Heart left ventricle (tissue), 16 donors: ENCODE data around the gene ATRNL1. TPM values are rescaled to one million over a fixed set of nuclear protein-coding genes. Genes with fewer than 3 reads are reported as not detected.

ENCODE experiments used
- ATAC-seq, 4 donors: fragments of 200-7000 bp; cut with Tn5 transposase; one replicate each; pipeline ENCODE4 v1.9.1; 2020 to 2022; ENCODE audit warnings: moderate library complexity in 4 of 4, mild to moderate bottlenecking in 3 of 4, moderate number of reproducible peaks in 1 of 4
- DNase-seq, 5 donors: peaks; one replicate each; pipeline ENCODE4 v3.0.0-alpha.2; 2020
- H3K27ac ChIP-seq, 12 donors: fragments of 200-600 bp; sonication (generic) in 4 of 12; one replicate each; pipeline versions ENCODE4 v1.5.0 to v1.8.0; 2016 to 2022; ENCODE audit warnings: mild to moderate bottlenecking in 2 of 12
- H3K27me3 ChIP-seq, 9 donors: fragments of 200-600 bp; sonication (generic) in 2 of 9; one replicate each; pipeline versions ENCODE4 v1.5.1 to v1.8.0; 2016 to 2022; ENCODE audit warnings: mild to moderate bottlenecking in 3 of 9
- H3K36me3 ChIP-seq, 9 donors: fragments of 200-600 bp; sonication (generic) in 2 of 9; one replicate each; pipeline versions ENCODE4 v1.5.0 to v1.8.0; 2018 to 2022; ENCODE audit warnings: mild to moderate bottlenecking in 2 of 9
- H3K4me1 ChIP-seq, 12 donors: fragments of 200-600 bp; sonication (generic) in 4 of 12; one replicate each; pipeline versions ENCODE4 v1.5.0 to v1.8.0; 2016 to 2022; ENCODE audit warnings: mild to moderate bottlenecking in 3 of 12
- H3K4me3 ChIP-seq, 12 donors: fragments of 200-600 bp; sonication (generic) in 4 of 12; one replicate each; pipeline versions ENCODE4 v1.5.0 to v1.8.0; 2017 to 2022; ENCODE audit warnings: mild to moderate bottlenecking in 9 of 12, moderate library complexity in 4 of 12
- H3K9me3 ChIP-seq, 12 donors: fragments of 200-600 bp; sonication (generic) in 4 of 12; one replicate each; pipeline versions ENCODE4 v1.5.0 to v1.8.0; 2016 to 2022; ENCODE audit warnings: mild to moderate bottlenecking in 1 of 12
- CTCF ChIP-seq, 12 donors: fragments of 200-600 bp; sonication (generic) in 4 of 12; IDR thresholded peaks; one replicate each; pipeline versions ENCODE4 v1.5.0 to v1.8.0; 2018 to 2022; ENCODE audit warnings: antibody characterized with exemption in 12 of 12, mild to moderate bottlenecking in 5 of 12
- POLR2A ChIP-seq, 2 donors: fragments of 450-650 bp; IDR thresholded peaks; one replicate each; pipeline ENCODE4 v1.6.1; 2017; ENCODE audit warnings: antibody characterized with exemption in 2 of 2, mild to moderate bottlenecking in 2 of 2, moderate library complexity in 2 of 2
- WGBS, 4 donors: extraction: QIAGEN DNeasy Blood & Tissue Kit in 2 of 4; methylation state at CpG; one replicate each; pipeline versions ENCODE4 v1.1.5 to v1.1.7; 2013 to 2018; 5-methylcytosine and 5-hydroxymethylcytosine counted together
- intact Hi-C, 10 donors: fragments of 100-400 bp; cut with DNase I; formaldehyde crosslinking; loops; one replicate each; pipeline versions ENCODE4 v1.11.1 to v1.14.2; 2022
- long read RNA-seq, 3 donors: library from polyadenylated mRNA; unstranded; transcript quantifications; one replicate each; pipeline ENCODE4 v2.0.0, GENCODE V29; 2020 to 2021
- polyA plus RNA-seq, 2 donors: library from polyadenylated mRNA; stranded (reverse); fragments of 200-250 nt; gene quantifications; one replicate each; pipeline ENCODE4 v1.2.3, GENCODE V29; 2013
- total RNA-seq, 9 donors: library from RNA; depleted of rRNA in 2 of 9; stranded (reverse); fragments of >200 nt in 2 of 9; fragmentation: NEBNext Ultra II Directional in 3 of 9; extraction: Animal tissue kit (Norgen Biotek cat#: 25700) in 3 of 9; gene quantifications; one replicate each; pipeline versions ENCODE4 v1.1.0 to v1.2.4, GENCODE V29; 2016 to 2023
- donor health status: ischemic (EF 13 %, LVEDD 7.1; RV severe dilation, severe dysfunction).
- donor health status: healthy with polysubstance abuse.
- donor health status: DM: no; HTN: yes; CAD: no.
- donor health status: DM: no; HTN: no; CAD: no.
- donor health status: ischemic (EF 25% LVEDD 6.9; RV normal size, moderate dysfunction).
- donor health status: ischemic (EF 25% LVEDD 5.7; RV mildly dilated, moderate dysfunction).
- donor health status: healthy.
- donor health status: DM: yes; HTN: yes; CAD: no.
- donor health status: ischemic (EF 35%, LVEDD 5.7; RV mildly dilated, moderate dysfunction).
- donor health status: nonischemic (EF 11% LVEDD 7.7; RV severe dilation, severe dysfunction).
- donor health status: DM: yes; HTN: yes; CAD: no.
- donor health status: PGD.
- donor health status: ischemic (EF 29% LVEDD 5.4; RV normal size, mild dysfunction).
- donor health status: nonischemic (EF 23%, LVEDD 6.1; RV moderate dilation, normal function).

ATRNL1 gene
- total RNA-seq: 10 to 100 TPM in 3 of 9 donors, 1 to 10 TPM in 4, under 1 TPM in 2; 0.13 to 28.5 (median 3.1) TPM
- polyA plus RNA-seq: under 1 TPM; 0.15 to 0.23 TPM
- long read RNA-seq, donor 1, partial matches to known transcripts: 0 of 2 reads
- long read RNA-seq, donor 1, other reads (novel, unspliced or antisense): 0 of 2 reads
- long read RNA-seq, donor 2: 0 reads
- long read RNA-seq, donor 3, partial matches to known transcripts: 0 of 2 reads
- long read RNA-seq, donor 3, other reads (novel, unspliced or antisense): 0 of 2 reads

GRCh38 chr10:115093286-115093775, at the start of gene ATRNL1:
ATRNL1 (plus strand) TSS chr10:115093365; CDS start chr10:115093751, 386 bp downstream.
- H3K4me1 ChIP-seq: peaks cover 0 to 20% (median 0%) of the 10 kb centered on the region in 12 donors
- peak in 3 of 4 donors; percentile 79 to 93 (median 89) for ATAC-seq
- no peaks in the 10 kb centered on the region for H3K36me3 ChIP-seq
- whole genome bisulfite sequencing, 4 donors: 0 to 1% (median 1%) methylated on average over 14 to 70 of the region's 70 CpGs
- TF ChIP-seq POLR2A (IDR thresholded peaks at IDR 0.05) (no peak), CTCF (IDR thresholded peaks at IDR 0.05) (no peak)
- H3K4me3 ChIP-seq: peak within 1 kb of the TSS; percentile 38 to 87 (median 70)
- H3K27me3 ChIP-seq: peaks cover 4 to 60% (median 12%) of the 10 kb centered on the region in 9 donors
- H3K27ac ChIP-seq: peak within 1 kb of the TSS in 7 of 12 donors; percentile 13 to 75 (median 35)
- intact Hi-C loops: no loop called here
- peak; percentile 30 to 61 (median 33) for DNase-seq
- H3K9me3 ChIP-seq: peaks cover 0 to 2% (median 0%) of the 10 kb centered on the region in 12 donors

- H3K4me1 ChIP-seq: peaks cover 0 to 4% (median 0%) of the 10 kb centered on the region in 12 donors
- H3K27ac ChIP-seq: no peak overlapping the region
- TF ChIP-seq CTCF (IDR thresholded peaks at IDR 0.05): no peak
- TF ChIP-seq POLR2A (IDR thresholded peaks at IDR 0.05): no peak
- no peaks in the 10 kb centered on the region for H3K36me3 ChIP-seq
- intact Hi-C loops: no loop called here
- peaks cover 0 to under 1% (median 0%) of the 10 kb centered on the region in 12 donors for H3K9me3 ChIP-seq
- DNase-seq: no peak
- no peaks in the 10 kb centered on the region for H3K27me3 ChIP-seq
- no peak overlapping the region for H3K4me3 ChIP-seq
- ATAC-seq: no peak
- 70 to 82% (median 77%) methylated on average over 4 of the region's 4 CpGs for WGBS, 4 donors
These were observed 49.4 kb upstream of the ATRNL1 start for GRCh38 chr10:115043719-115044118.

- DNase-seq (no peak), ATAC-seq (no peak)
- Histone ChIP-seq H3K27me3 (no peaks in the 10 kb centered on the region), H3K9me3 (no peaks in the 10 kb centered on the region), H3K36me3 (no peaks in the 10 kb centered on the region), H3K4me3 (no peak overlapping the region), H3K27ac (no peak overlapping the region), H3K4me1 (no peaks in the 10 kb centered on the region)
- intact Hi-C loops: no loop called here
- WGBS, 4 donors: 96 to 97% (median 97%) methylated on average over 1 of the region's 1 CpG
- TF ChIP-seq POLR2A (IDR thresholded peaks at IDR 0.05) (no peak), CTCF (IDR thresholded peaks at IDR 0.05) (no peak)
These were observed 48.3 kb upstream of the ATRNL1 start for GRCh38 chr10:115044891-115045290.

- peak in 1 of 4 donors; percentile 38 for ATAC-seq
- intact Hi-C loops: no loop called here
- Histone ChIP-seq H3K36me3 (no peaks in the 10 kb centered on the region), H3K9me3 (no peaks in the 10 kb centered on the region), H3K4me1 (no peaks in the 10 kb centered on the region), H3K4me3 (no peak overlapping the region), H3K27ac (no peak overlapping the region), H3K27me3 (no peaks in the 10 kb centered on the region)
- WGBS, 4 donors: 73 to 90% (median 80%) methylated on average over 1 of the region's 1 CpG
- TF ChIP-seq CTCF (IDR thresholded peaks at IDR 0.05) (no peak), POLR2A (IDR thresholded peaks at IDR 0.05) (no peak)
- no peak for DNase-seq
These were observed 47.7 kb upstream of the ATRNL1 start for GRCh38 chr10:115045499-115045898.
